PC-3 (cell line): ENCODE results near the gene HIGD2A. TPM values are rescaled to one million over a fixed set of nuclear protein-coding genes. Genes with fewer than 3 reads are reported as not detected.
A peak's percentile ranks its signal among the peaks of the same experiment; 100 is the strongest.

ENCODE experiments used
- ATAC-seq: fragments of 200-7000 bp; cut with Tn5 transposase; 2 replicates; pipeline ENCODE4 v1.9.1; 2020; ENCODE audit warnings: mild to moderate bottlenecking, moderate library complexity
- BruUV-seq: library from RNA; stranded (reverse); fragments of 400-500 nt; replicated peaks from 2 replicates; lab custom pipeline; 2021; lab: Mats Ljungman, UMichigan
- CTCF ChIA-PET: fragments of 300-600 bp; sonication (Branson Sonifier 250); formaldehyde crosslinking; loops from one replicate; lab custom pipeline; 2022; ENCODE audit warnings: antibody characterized with exemption; lab: Charles Lee
- POLR2A ChIA-PET: fragments of 300-600 bp; sonication (Branson Sonifier 250); formaldehyde crosslinking; loops from one replicate; lab custom pipeline; 2022; ENCODE audit warnings: antibody characterized with exemption; ENCODE audit not compliant: unreplicated experiment; lab: Charles Lee
- DNase-seq: peaks from one replicate; pipeline ENCODE4 v3.0.0-alpha.2; 2015
- H2AFZ ChIP-seq: fragments of 300-600 bp; sonication (generic); 2 replicates; pipeline ENCODE4 v1.6.0; 2016; ENCODE audit warnings: antibody characterized with exemption, low read length
- H3F3A ChIP-seq: fragments of 300-600 bp; sonication (generic); one replicate; pipeline ENCODE4 v1.6.0; 2017; ENCODE audit warnings: antibody characterized with exemption, low read length, control low read depth, mild to moderate bottlenecking; ENCODE audit not compliant: unreplicated experiment
- H3K27ac ChIP-seq: fragments of 300-600 bp; sonication (generic); 2 replicates; pipeline ENCODE4 v1.5.1; 2016; ENCODE audit warnings: mild to moderate bottlenecking, low read length
- H3K27me3 ChIP-seq: fragments of 300-600 bp; sonication (generic); 2 replicates; pipeline ENCODE4 v1.6.1; 2016; ENCODE audit warnings: low read length, mixed read lengths
- H3K36me3 ChIP-seq: fragments of 300-600 bp; sonication (generic); 2 replicates; pipeline ENCODE4 v1.6.1; 2016; ENCODE audit warnings: low read depth, mixed run types, low read length, mixed read lengths
- H3K4me1 ChIP-seq: fragments of 300-600 bp; sonication (generic); 2 replicates; pipeline ENCODE4 v1.5.1; 2016; ENCODE audit warnings: low read length; ENCODE audit not compliant: insufficient read depth
- H3K4me2 ChIP-seq: fragments of 300-600 bp; sonication (generic); 2 replicates; pipeline ENCODE4 v1.6.0; 2016; ENCODE audit warnings: low read length
- H3K4me3 ChIP-seq: fragments of 300-600 bp; sonication (generic); 2 replicates; pipeline ENCODE4 v1.5.1; 2016; ENCODE audit warnings: mild to moderate bottlenecking, low read length, mixed read lengths
- H3K79me2 ChIP-seq: fragments of 300-600 bp; sonication (generic); 2 replicates; pipeline ENCODE4 v1.6.1; 2017; ENCODE audit warnings: low read length, mixed read lengths
- H3K9ac ChIP-seq: fragments of 300-600 bp; sonication (generic); 2 replicates; pipeline ENCODE4 v1.6.0; 2016; ENCODE audit warnings: mild to moderate bottlenecking, low read length
- H3K9me2 ChIP-seq: fragments of 300-600 bp; sonication (generic); replicated peaks from 2 replicates; pipeline ENCODE4 v1.6.1; 2016; ENCODE audit warnings: mixed run types, low read length, mixed read lengths
- H3K9me3 ChIP-seq: fragments of 300-600 bp; sonication (generic); 2 replicates; pipeline ENCODE4 v1.6.1; 2016; ENCODE audit warnings: low read length, mixed read lengths
- H4K20me1 ChIP-seq: fragments of 300-600 bp; sonication (generic); 2 replicates; pipeline ENCODE4 v1.6.1; 2016; ENCODE audit warnings: low read length, mixed read lengths
- EZH2 ChIP-seq: fragments of 300-600 bp; sonication (generic); IDR thresholded peaks from one replicate; pipeline ENCODE4 v1.6.1; 2017; ENCODE audit warnings: antibody characterized with exemption, mild to moderate bottlenecking, low read length; ENCODE audit not compliant: unreplicated experiment
- EZH2phosphoT487 ChIP-seq: fragments of 300-600 bp; sonication (generic); IDR thresholded peaks from 2 replicates; pipeline ENCODE4 v1.6.1; 2018; ENCODE audit warnings: mild to moderate bottlenecking, antibody characterized with exemption, low read length, borderline replicate concordance
- intact Hi-C: fragments of 100-400 bp; cut with micrococcal nuclease; formaldehyde crosslinking; loops from 2 replicates; pipeline ENCODE4 v1.9.0; 2023
- total RNA-seq: library from RNA; depleted of rRNA; stranded (reverse); fragments of >200 nt; gene quantifications from 2 replicates; pipeline ENCODE4 v1.2.3, GENCODE V29; 2014
- TF ChIP-seq, protein P1 (sequence below): fragments of 300-600 bp; sonication (generic); conservative IDR thresholded peaks from 2 replicates; pipeline ENCODE4 v1.5.1; 2017; ENCODE audit warnings: antibody characterized with exemption, low read depth, mild to moderate bottlenecking, low read length

Gene HIGD2A
- total RNA-seq, 1 experiment from 2014 or later: 174 TPM

DNA sequence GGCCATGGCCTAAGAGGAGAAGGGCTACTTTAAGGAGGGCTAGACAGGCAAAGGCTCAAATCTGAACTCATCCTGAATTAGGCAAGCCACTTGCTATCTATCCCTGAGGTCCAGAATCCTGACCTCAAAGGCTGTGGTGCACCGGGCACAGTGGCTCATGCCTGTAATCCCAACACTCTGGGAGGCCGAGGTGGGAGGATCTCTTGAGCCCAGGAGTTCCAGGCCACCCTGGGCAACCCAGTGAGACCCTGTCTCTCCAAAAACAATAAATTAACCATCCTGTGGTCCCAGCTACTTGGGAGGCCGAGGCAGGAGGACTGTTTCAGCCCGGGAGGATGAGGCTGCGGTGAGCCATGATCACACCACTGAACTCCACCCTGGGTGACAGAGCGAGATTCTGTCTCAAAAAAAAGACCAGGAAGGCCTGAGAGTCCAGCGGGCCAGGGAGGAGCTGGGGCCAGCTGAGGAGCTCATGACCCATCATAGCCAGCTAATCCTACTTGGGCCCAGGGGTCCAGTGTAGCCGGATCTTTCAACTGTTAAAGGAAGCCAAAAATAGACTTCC is 4.1 kb upstream of the HIGD2A start:
- intact Hi-C loops: no loop called here

DNA sequence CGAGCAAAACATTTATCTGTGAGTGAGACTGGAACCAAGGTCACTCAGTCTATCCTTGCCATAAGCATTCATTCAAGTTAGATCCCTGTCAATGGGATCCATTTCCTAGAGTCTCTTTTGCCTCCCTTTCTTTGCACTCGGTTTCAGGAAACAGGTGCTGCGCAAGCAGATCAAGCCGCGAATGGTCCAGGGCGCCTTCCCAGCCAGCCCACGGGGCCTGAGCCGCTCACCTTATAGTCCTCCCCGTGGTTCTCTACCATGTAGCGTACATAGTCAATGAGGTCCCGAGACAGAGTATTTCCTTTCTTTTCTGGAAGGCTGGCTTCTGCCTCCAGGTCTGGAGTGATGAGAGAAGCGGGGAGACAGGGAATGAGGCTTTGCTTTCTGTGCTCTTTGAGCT is 3.6 kb upstream of the HIGD2A start:
- no peaks in the 10 kb centered on the region for H3K9me2 ChIP-seq
- POLR2A ChIA-PET: no interaction called here
- no peaks in the 10 kb centered on the region for H3K27me3 ChIP-seq
- peaks cover 58% of the 10 kb centered on the region for H3K36me3 ChIP-seq
- H3K9ac ChIP-seq: no peak overlapping the region
- CTCF ChIA-PET: no interaction called here
- intact Hi-C loops: no loop called here
- ATAC-seq: no peak
- H3K4me3 ChIP-seq: no peak overlapping the region
- no peak overlapping the region for H2AFZ ChIP-seq
- BruUV-seq: no TSS peak
- no peak overlapping the region for H3K4me2 ChIP-seq
- peaks cover 14% of the 10 kb centered on the region for H3K4me1 ChIP-seq
- H3K27ac ChIP-seq: no peak overlapping the region
- H4K20me1 ChIP-seq: peaks cover 32% of the 10 kb centered on the region
- H3F3A ChIP-seq: no peaks in the 10 kb centered on the region
- TF ChIP-seq EZH2phosphoT487: no peak
- peaks cover 54% of the 10 kb centered on the region for H3K79me2 ChIP-seq
- DNase-seq: no peak
- H3K9me3 ChIP-seq: no peaks in the 10 kb centered on the region

More for the DNA sequence above, 4.1 kb upstream of the HIGD2A start:
- H3K79me2 ChIP-seq: peaks cover 49% of the 10 kb centered on the region
- H4K20me1 ChIP-seq: peaks cover 32% of the 10 kb centered on the region
- H3K9me2 ChIP-seq: no peaks in the 10 kb centered on the region
- H3K9me3 ChIP-seq: no peaks in the 10 kb centered on the region
- DNase-seq: no peak
- no TSS peak for BruUV-seq
- H3K4me2 ChIP-seq: no peak overlapping the region
- CTCF ChIA-PET: no interaction called here
- H3K27ac ChIP-seq: no peak overlapping the region
- POLR2A ChIA-PET: no interaction called here
- TF ChIP-seq EZH2 (no peak), EZH2phosphoT487 (no peak)
- TF ChIP-seq, protein P1, sequence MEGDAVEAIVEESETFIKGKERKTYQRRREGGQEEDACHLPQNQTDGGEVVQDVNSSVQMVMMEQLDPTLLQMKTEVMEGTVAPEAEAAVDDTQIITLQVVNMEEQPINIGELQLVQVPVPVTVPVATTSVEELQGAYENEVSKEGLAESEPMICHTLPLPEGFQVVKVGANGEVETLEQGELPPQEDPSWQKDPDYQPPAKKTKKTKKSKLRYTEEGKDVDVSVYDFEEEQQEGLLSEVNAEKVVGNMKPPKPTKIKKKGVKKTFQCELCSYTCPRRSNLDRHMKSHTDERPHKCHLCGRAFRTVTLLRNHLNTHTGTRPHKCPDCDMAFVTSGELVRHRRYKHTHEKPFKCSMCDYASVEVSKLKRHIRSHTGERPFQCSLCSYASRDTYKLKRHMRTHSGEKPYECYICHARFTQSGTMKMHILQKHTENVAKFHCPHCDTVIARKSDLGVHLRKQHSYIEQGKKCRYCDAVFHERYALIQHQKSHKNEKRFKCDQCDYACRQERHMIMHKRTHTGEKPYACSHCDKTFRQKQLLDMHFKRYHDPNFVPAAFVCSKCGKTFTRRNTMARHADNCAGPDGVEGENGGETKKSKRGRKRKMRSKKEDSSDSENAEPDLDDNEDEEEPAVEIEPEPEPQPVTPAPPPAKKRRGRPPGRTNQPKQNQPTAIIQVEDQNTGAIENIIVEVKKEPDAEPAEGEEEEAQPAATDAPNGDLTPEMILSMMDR: no peak
- H3K36me3 ChIP-seq: peaks cover 58% of the 10 kb centered on the region
- H3F3A ChIP-seq: no peaks in the 10 kb centered on the region
- H3K4me3 ChIP-seq: no peak overlapping the region
- H3K4me1 ChIP-seq: peaks cover 14% of the 10 kb centered on the region
- H3K9ac ChIP-seq: no peak overlapping the region
- ATAC-seq: no peak
- no peaks in the 10 kb centered on the region for H3K27me3 ChIP-seq
- H2AFZ ChIP-seq: no peak overlapping the region

DNA sequence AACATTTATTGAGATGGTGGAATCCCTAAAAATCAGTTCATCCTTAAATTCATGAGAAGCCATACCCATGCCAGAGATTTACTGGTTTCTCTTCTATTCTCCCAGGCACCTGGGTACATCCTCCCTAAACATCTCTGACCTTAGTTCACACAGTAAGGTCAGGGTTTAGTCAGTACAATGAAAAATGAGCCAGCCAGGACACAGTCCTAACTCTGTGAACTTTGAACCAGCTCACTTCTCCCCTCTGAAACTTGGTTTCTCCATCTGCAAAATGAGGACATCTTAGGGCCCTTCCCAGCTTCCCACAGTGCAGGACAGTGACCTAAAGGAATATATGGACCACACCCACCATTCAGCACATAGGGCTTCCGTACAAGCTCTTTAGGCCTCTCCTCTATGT is 2.1 kb upstream of the HIGD2A start:
- H3K27me3 ChIP-seq: no peaks in the 10 kb centered on the region
- peak overlapping the region; percentile 94 for H3K4me3 ChIP-seq
- H3K4me1 ChIP-seq: peaks cover 14% of the 10 kb centered on the region
- peaks cover 65% of the 10 kb centered on the region for H3K36me3 ChIP-seq
- ATAC-seq: no peak
- peaks cover 32% of the 10 kb centered on the region for H4K20me1 ChIP-seq
- no peak overlapping the region for H2AFZ ChIP-seq
- intact Hi-C loops: no loop called here
- ChIA-PET CTCF (no interaction called here), POLR2A (no interaction called here)
- H3K4me2 ChIP-seq: peak overlapping the region; percentile 99
- no peak overlapping the region for H3K27ac ChIP-seq
- H3K9me3 ChIP-seq: no peaks in the 10 kb centered on the region
- TF ChIP-seq EZH2phosphoT487 (no peak), EZH2 (no peak)
- TF ChIP-seq, protein P1: no peak
- no peak overlapping the region for H3K9ac ChIP-seq
- DNase-seq: no peak
- no peaks in the 10 kb centered on the region for H3K9me2 ChIP-seq
- H3K79me2 ChIP-seq: peaks cover 67% of the 10 kb centered on the region
- BruUV-seq: no TSS peak
- H3F3A ChIP-seq: no peaks in the 10 kb centered on the region
